Spleen (tissue), 11 donors: ENCODE results near the gene STAG1. TPM values are rescaled to one million over a fixed set of nuclear protein-coding genes. Genes with fewer than 3 reads are reported as not detected.

Experiments used
- DNase-seq: peaks from one replicate; pipeline ENCODE4 v3.0.0-alpha.2; 2020
- H3K27ac ChIP-seq, 8 donors: fragments of 200-600 bp; sonication (generic) in 7 of 8; 1 replicate in 4 of 8; 2 replicates in 4 of 8; pipeline versions ENCODE4 v1.5.0 to v1.8.0; 2016 to 2021; ENCODE audit warnings: inconsistent platforms in 4 of 8, mild to moderate bottlenecking in 4 of 8, moderate library complexity in 1 of 8
- H3K27me3 ChIP-seq, 7 donors: fragments of 200-600 bp; sonication (generic) in 6 of 7; replicated peaks in 1 of 7; 1 replicate in 4 of 7; 2 replicates in 3 of 7; pipeline versions ENCODE4 v1.5.0 to v1.8.0; 2016 to 2021; ENCODE audit warnings: inconsistent platforms in 3 of 7, mild to moderate bottlenecking in 1 of 7
- H3K36me3 ChIP-seq, 6 donors: fragments of 200-600 bp; sonication (generic) in 5 of 6; 1 replicate in 4 of 6; 2 replicates in 2 of 6; pipeline versions ENCODE4 v1.5.0 to v1.8.0; 2016 to 2021; ENCODE audit warnings: inconsistent platforms in 2 of 6
- H3K4me1 ChIP-seq, 6 donors: fragments of 200-600 bp; sonication (generic) in 5 of 6; 1 replicate in 3 of 6; 2 replicates in 3 of 6; pipeline versions ENCODE4 v1.5.0 to v1.8.0; 2016 to 2021; ENCODE audit warnings: inconsistent platforms in 3 of 6
- H3K4me3 ChIP-seq, 8 donors: fragments of 200-600 bp; sonication (generic) in 7 of 8; 1 replicate in 4 of 8; 2 replicates in 4 of 8; pipeline versions ENCODE4 v1.5.0 to v1.8.0; 2016 to 2021; ENCODE audit warnings: inconsistent platforms in 4 of 8, mild to moderate bottlenecking in 4 of 8, moderate library complexity in 2 of 8
- H3K9me3 ChIP-seq, 8 donors: fragments of 200-600 bp; sonication (generic) in 7 of 8; 1 replicate in 4 of 8; 2 replicates in 4 of 8; pipeline versions ENCODE4 v1.5.0 to v1.8.0; 2016 to 2021; ENCODE audit warnings: inconsistent platforms in 4 of 8
- POLR2A ChIP-seq, 3 donors: fragments of 450-650 bp; IDR thresholded peaks; one replicate each; pipeline ENCODE4 v1.5.1; 2017; ENCODE audit warnings: antibody characterized with exemption in 3 of 3, mild to moderate bottlenecking in 1 of 3
- POLR2AphosphoS5 ChIP-seq, 3 donors: sonication (generic); formaldehyde crosslinking; IDR thresholded peaks; one replicate each; pipeline ENCODE4 v1.5.1; 2017; ENCODE audit warnings: antibody characterized with exemption in 3 of 3
- WGBS, 5 donors: extraction: QIAGEN DNeasy Blood & Tissue Kit in 3 of 5; methylation state at CpG; one replicate each; pipeline versions ENCODE4 v1.1.5 to v1.1.7; 2013 to 2018; 5-methylcytosine and 5-hydroxymethylcytosine counted together
- intact Hi-C: fragments of 100-400 bp; cut with DNase I; formaldehyde crosslinking; loops from one replicate; pipeline ENCODE4 v1.15.0; 2023; ENCODE audit warnings: low total_unique reads
- polyA plus RNA-seq, 3 donors: library from polyadenylated mRNA; stranded (reverse); fragments of 200-250 nt; gene quantifications; one replicate each; pipeline ENCODE4 v1.2.1, GENCODE V29; 2013
- total RNA-seq, 7 donors: library from RNA; depleted of rRNA in 3 of 7; stranded (reverse); fragments of >200 nt in 3 of 7; fragmentation: NEBNext Ultra II Directional in 4 of 7; extraction: Animal tissue kit (Norgen Biotek cat#: 25700) in 4 of 7; gene quantifications; one replicate each; pipeline versions ENCODE4 v1.1.0 to v1.2.1, GENCODE V29; 2016 to 2021
- TF ChIP-seq, protein P1 (sequence below), 11 experiments: fragments of 200-600 bp in 7 of 11; fragments of 450-650 bp in 4 of 11; sonication (generic) in 4 of 11; IDR thresholded peaks in 8 of 11; conservative IDR thresholded peaks in 3 of 11; 1 replicate in 7 of 11; 2 replicates in 4 of 11; pipeline versions ENCODE4 v1.4.0 to v1.8.0; 2016 to 2021; ENCODE audit warnings: antibody characterized with exemption in 11 of 11, inconsistent platforms in 4 of 11, mild to moderate bottlenecking in 1 of 11
- donor health status: healthy with polysubstance abuse.
- donor health status: DM: no; HTN: no; CAD: no; lungs with moderate emphysema.
- donor health status: DM: no; HTN: no; CAD: no.
- donor health status: Bipolar disorder and iron deficiency.
- donor health status: healthy.
- donor health status: DM: no; HTN: no; CAD: no.
- donor health status: DM: yes; HTN: yes; CAD: no.

The STAG1 gene
- total and polyA plus RNA-seq, 10 donors: 7.2 to 61.6 (median 47.3) TPM

DNA sequence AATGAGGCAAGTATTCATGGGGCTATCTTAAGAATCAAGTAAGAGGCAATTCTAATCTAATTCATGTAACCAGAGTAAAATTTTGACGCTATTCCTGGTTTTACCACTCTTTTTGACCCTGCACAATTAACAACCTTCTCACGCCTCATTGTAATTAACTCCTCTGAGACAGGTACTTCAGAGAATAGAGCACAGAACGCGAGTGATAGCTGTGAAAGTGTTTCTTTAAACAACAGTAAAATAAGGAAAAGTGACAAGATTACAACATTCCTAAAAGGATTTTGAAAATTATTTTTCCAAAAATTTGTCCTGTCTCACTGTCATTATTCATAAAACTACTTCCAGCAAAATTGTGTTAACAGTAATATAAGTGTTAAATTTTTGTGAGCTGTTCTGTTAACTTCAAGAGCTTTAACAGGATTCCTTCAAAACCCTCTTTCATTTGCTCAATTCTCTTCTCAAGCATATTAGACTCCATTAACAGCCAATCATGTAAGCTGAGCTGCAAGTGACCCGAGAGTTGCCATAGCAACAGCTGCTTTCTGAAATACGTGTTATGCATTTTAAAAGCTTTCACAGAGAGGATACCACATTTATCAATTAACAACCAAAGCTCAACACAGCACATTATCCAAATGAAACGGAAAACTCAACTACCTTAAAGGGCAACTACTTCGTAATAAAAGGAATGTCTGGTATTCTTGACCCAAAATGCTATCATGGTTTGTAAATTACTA is 93.1 kb downstream of the STAG1 start:
- 79 to 85% (median 83%) methylated on average over 8 of the region's 8 CpGs for WGBS, 5 donors
- Histone ChIP-seq H3K4me1 (peaks cover 0 to 12% (median 0%) of the 10 kb centered on the region in 6 donors), H3K27me3 (no peaks in the 10 kb centered on the region), H3K4me3 (no peak overlapping the region), H3K36me3 (peaks cover 0 to 10% (median 0%) of the 10 kb centered on the region in 6 donors), H3K9me3 (peaks cover 0 to 22% (median 17%) of the 10 kb centered on the region in 8 donors), H3K27ac (no peak overlapping the region)
- DNase-seq: no peak
- TF ChIP-seq POLR2A (IDR thresholded peaks at IDR 0.05) (no peak), POLR2AphosphoS5 (IDR thresholded peaks at IDR 0.05) (no peak)
- TF ChIP-seq, protein P1, sequence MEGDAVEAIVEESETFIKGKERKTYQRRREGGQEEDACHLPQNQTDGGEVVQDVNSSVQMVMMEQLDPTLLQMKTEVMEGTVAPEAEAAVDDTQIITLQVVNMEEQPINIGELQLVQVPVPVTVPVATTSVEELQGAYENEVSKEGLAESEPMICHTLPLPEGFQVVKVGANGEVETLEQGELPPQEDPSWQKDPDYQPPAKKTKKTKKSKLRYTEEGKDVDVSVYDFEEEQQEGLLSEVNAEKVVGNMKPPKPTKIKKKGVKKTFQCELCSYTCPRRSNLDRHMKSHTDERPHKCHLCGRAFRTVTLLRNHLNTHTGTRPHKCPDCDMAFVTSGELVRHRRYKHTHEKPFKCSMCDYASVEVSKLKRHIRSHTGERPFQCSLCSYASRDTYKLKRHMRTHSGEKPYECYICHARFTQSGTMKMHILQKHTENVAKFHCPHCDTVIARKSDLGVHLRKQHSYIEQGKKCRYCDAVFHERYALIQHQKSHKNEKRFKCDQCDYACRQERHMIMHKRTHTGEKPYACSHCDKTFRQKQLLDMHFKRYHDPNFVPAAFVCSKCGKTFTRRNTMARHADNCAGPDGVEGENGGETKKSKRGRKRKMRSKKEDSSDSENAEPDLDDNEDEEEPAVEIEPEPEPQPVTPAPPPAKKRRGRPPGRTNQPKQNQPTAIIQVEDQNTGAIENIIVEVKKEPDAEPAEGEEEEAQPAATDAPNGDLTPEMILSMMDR (IDR thresholded peaks at IDR 0.05 in 8 of 11, conservative IDR thresholded peaks at IDR 0.05 in 3 of 11): no peak
- intact Hi-C loops: no loop called here

DNA sequence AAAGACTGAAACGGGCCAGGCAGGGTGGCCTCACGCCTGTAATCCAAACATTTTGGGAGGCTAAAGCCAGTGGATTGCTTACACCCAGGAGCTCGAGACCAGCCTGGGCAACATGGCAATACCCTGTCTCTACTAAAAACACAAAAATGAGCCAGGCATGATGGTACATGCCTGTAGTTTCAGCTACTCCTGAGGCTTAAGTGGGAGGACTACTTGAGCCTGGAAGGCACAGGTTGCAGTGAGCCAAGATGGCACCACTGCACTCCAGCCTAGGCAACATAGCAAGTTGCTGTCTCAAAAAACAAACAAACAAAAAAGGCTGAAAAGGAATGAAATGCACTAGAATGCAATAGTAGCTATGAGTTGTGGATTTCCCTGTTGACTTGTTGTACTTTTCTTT is 94.7 kb downstream of the STAG1 start:
- peaks cover 0 to 10% (median 0%) of the 10 kb centered on the region in 6 donors for H3K36me3 ChIP-seq
- intact Hi-C loops: no loop called here
- no peak for TF ChIP-seq POLR2AphosphoS5 (IDR thresholded peaks at IDR 0.05)
- no peak for TF ChIP-seq POLR2A (IDR thresholded peaks at IDR 0.05)
- TF ChIP-seq, protein P1 (IDR thresholded peaks at IDR 0.05 in 8 of 11, conservative IDR thresholded peaks at IDR 0.05 in 3 of 11): no peak
- DNase-seq: no peak
- no peak overlapping the region for H3K4me3 ChIP-seq
- H3K27me3 ChIP-seq: no peaks in the 10 kb centered on the region
- no peak overlapping the region for H3K27ac ChIP-seq
- peaks cover 7 to 37% (median 31%) of the 10 kb centered on the region in 8 donors for H3K9me3 ChIP-seq
- H3K4me1 ChIP-seq: peaks cover 0 to 11% (median 0%) of the 10 kb centered on the region in 6 donors
- WGBS, 5 donors: 88 to 100% (median 92%) methylated on average over 3 of the region's 3 CpGs

DNA sequence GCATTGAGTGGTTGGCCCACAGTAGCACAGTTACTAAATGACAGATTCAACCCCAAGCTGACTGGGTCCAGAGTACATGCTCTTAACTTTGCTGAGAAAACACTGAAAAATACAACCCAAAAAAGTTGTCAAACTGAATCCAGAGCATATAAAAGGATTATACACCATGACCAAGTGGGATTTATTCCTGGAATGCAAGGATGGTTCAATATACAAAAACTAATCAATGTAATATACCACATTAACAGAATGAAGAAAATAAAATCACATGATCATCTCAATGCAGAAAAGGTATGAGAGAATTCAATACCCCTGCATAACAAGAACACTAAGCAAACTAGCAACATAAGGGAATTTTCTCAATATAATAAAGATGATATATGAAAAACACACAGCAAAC is 98.5 kb downstream of the STAG1 start:
- Histone ChIP-seq H3K27ac (no peak overlapping the region), H3K4me3 (no peak overlapping the region), H3K9me3 (peaks cover 7 to 37% (median 31%) of the 10 kb centered on the region in 8 donors), H3K27me3 (no peaks in the 10 kb centered on the region), H3K36me3 (peaks cover 0 to 10% (median 0%) of the 10 kb centered on the region in 6 donors), H3K4me1 (peaks cover 0 to 8% (median 0%) of the 10 kb centered on the region in 6 donors)
- DNase-seq: no peak
- intact Hi-C loops: no loop called here
- TF ChIP-seq POLR2AphosphoS5 (IDR thresholded peaks at IDR 0.05) (no peak), POLR2A (IDR thresholded peaks at IDR 0.05) (no peak)
- TF ChIP-seq, protein P1 (IDR thresholded peaks at IDR 0.05 in 8 of 11, conservative IDR thresholded peaks at IDR 0.05 in 3 of 11): no peak

- intact Hi-C loops: no loop called here
- Histone ChIP-seq H3K4me1 (peaks cover 0 to 16% (median 0%) of the 10 kb centered on the region in 6 donors), H3K36me3 (peaks cover 0 to 10% (median 0%) of the 10 kb centered on the region in 6 donors), H3K27ac (no peak overlapping the region), H3K9me3 (peaks cover 7 to 37% (median 31%) of the 10 kb centered on the region in 8 donors), H3K27me3 (no peaks in the 10 kb centered on the region), H3K4me3 (no peak overlapping the region)
- TF ChIP-seq, protein P1 (IDR thresholded peaks at IDR 0.05 in 8 of 11, conservative IDR thresholded peaks at IDR 0.05 in 3 of 11): no peak
- TF ChIP-seq POLR2AphosphoS5 (IDR thresholded peaks at IDR 0.05) (no peak), POLR2A (IDR thresholded peaks at IDR 0.05) (no peak)
- DNase-seq: no peak
- WGBS, 5 donors: 78 to 94% (median 85%) methylated on average over 2 of the region's 2 CpGs
Observed at GRCh38 chr3:136651581-136651980, 100.6 kb downstream of the STAG1 start.
